ENCODE measurements around the gene PSME1.
A peak's percentile ranks its signal among the peaks of the same experiment; 100 is the strongest.

PSME1 gene

DNA sequence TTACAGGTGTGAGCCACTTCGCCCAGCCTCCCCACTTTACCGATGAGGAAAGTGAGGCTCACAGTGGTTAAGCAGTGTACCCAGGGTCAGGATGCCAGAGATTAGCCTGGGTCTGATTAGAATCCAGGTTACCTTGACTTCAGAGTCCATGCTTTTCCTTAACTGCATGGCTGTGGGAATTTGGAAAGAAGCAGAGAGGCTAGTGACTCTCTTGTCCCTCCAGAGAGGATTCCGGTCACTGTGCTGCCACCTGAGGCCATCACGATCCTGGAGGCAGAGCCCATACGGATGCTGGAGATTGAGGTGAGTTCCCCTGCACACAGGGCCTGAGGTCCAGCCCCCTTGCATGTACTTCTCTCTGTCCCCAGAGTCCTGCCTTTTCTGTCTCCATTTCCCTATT lies 40.6 kb downstream of the PSME1 start:
- no peak for DNase-seq (ENCODE audit: low read depth)

DNA sequence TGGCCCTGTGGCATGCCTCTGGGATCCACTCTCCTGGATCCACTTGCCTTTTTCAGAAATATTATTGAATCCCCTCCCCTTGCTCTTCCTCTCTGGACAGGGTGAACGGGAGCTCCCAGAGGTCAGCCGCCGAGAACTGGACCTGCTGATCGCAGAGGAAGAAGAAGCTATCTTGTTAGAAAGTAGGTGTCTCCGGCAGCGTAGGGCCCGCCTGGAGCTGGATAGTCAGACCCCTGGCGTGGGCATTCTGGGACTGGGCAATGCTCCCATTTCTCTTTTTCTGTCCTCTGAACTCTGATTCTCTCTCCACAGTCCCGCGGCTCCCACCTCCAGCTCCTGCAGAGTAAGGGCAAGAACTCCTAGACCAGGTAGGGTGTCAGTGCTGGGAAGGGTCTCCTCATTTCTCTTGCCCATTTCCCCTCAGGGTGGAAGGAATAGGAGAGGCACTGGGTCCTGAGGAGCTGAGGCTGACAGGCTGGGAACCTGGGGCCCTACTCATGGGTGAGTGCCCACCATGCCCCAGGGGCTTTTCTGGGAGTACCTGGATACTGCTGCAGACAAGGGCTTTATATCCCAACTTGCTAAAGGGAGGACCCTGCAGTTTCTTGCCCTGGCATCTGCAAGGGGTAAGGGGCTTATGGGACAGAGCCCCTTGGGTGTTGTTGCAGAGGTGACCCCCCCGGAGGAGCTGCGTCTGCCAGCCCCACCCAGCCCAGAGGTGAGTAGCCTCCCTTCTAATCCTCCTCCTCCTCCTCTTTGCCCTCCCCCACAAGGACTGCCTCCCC lies 41.2 kb downstream of the PSME1 start:
- no peak for DNase-seq (ENCODE audit: low read depth)

- DNase-seq (ENCODE audit: low read depth), result no peak
These were observed 41.9 kb downstream of the PSME1 start for GRCh38 chr14:24177891-24178290.

GRCh38 chr14:24178399-24179178 lies 42.6 kb downstream of the PSME1 start:
- DNase-seq (ENCODE audit: low read depth), result no peak

- DNase-seq (ENCODE audit: low read depth), result no peak
These were observed 43.4 kb downstream of the PSME1 start for GRCh38 chr14:24179294-24179960.

DNA sequence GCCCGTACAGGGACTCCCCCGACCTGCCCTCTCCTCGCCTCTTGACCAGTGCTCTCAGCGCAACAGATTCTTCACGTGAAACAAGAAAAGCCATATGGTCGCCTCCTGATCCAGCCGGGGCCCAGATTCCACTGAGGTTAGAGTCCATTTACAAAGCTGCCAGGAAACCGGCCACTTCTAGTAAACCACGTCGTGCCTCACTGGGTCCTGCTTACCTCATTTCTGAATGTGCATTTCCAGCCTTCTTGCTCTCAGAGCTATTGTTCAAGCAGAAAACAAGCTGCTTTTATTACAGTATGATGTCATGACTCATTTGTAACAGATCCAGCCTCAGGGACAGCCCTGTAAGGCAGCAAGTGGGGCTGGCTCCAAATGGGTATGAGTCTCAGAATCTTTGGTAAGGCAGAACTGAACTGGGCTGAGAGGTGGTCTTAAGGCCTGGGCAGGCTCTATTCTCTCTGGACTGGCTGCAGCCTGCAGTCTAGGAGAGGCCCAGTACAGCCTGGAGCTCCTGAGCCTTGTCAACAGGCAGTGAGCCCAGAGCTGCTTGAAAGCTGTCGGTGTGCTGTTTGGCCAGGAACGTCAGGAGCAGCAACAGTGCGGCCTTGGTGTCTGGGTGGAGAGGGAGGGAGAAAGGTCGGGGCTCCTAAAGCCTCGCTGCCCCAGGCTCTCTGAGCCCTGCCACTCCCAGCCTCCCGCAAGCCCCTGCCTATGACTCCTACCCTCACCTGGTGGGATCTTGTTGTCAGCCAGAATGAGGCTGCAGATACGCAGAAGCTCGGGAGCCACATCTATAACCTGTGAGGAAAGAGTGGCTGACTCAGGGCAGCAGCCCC lies 44.2 kb downstream of the PSME1 start:
- peak; percentile 60 for DNase-seq (ENCODE audit: low read depth)

GRCh38 chr14:24181371-24182077 lies 45.5 kb downstream of the PSME1 start:
- no peak for DNase-seq (ENCODE audit: low read depth)

GRCh38 chr14:24182110-24182882 lies 46.3 kb downstream of the PSME1 start:
- DNase-seq (ENCODE audit: low read depth), result no peak

GRCh38 chr14:24183014-24183481 lies 47.1 kb downstream of the PSME1 start:
- DNase-seq (ENCODE audit: low read depth), result no peak

DNA sequence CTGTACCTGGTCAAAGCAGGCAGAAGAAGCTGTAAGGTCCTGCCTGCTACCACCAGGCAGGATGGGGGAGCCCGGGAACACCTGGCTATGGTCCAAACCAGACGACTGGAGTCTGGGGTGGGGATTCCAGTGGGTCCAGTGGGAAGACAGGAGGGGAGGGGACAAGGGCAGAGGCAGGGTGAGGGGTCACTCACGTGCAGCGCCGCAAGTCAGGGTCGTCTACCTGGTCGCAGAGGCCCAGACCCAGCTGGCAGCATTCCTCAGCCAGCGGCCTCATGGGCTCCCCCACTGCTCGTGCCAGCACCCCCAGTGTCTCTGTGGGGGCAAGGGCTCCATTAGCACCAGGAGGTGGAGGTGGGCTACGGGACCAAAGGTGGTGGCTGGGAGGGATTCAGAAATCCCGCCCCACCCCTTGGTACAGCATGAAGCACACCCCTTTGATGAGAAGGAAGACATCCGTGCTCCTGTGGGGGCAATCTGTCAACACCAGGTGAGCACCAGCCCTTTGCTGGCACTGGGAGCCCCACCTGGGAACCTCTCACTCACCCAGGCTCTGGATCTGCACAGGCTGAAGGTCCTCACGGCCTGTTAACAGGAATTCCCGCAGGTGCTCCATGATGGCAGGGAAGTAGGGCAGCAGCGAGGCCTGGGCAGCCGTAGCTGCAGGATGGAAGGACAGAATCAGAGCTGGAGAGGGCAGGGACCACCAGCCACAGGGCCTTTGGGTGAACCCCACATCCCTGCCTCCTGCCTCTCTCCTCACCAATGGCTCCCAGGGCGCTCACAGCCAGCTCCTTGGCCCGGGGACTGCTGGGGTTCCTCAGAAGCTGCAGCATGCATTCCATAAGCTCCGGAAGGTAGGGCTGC lies 48.3 kb downstream of the PSME1 start:
- no peak for DNase-seq (ENCODE audit: low read depth)

DNA sequence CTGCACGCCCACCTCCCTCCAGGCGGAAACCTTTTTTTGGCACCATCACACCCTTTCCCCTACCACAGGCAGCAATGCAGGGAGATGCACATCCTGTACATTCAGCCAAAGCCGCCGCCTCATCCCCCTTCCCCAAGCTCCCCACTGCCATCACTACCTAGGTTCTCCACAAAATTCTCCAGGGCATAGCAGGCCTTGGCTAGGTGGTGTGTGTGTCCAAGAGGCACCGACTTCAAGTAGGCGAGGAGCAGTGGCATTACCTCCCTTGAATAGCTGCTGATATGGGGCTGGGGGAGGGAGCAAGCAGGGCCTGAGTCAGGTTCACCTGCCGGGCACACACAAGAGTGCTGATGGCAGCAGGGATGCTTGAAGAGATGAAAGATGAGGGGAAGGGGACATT lies 49.0 kb downstream of the PSME1 start:
- no peak for DNase-seq (ENCODE audit: low read depth)

- DNase-seq (ENCODE audit: low read depth), result no peak
These were observed 49.7 kb downstream of the PSME1 start for GRCh38 chr14:24185741-24186140.

GRCh38 chr14:24186831-24187538 lies 51.0 kb downstream of the PSME1 start:
- no peak for DNase-seq (ENCODE audit: low read depth)

DNA sequence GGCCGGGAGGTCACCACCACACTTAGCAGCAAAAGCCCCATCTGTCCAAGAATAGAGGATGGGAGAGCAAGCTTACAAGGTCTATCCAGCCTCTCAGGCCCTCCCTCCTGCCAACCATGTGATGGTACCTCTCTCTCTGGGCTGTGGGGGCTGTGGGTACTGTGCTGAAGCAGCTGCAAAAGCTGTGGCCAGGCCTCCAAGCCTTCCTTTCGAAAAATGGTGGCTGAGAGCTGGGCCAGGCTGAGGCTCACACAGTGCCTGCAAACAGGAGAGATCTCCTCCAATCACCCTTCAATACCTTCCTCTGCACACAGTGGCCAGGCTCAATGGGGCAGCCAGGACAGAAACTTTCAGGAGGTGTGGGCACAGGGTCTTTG lies 51.5 kb downstream of the PSME1 start:
- no peak for DNase-seq (ENCODE audit: low read depth)
